GM19455 (cell line): ENCODE data around the gene PCSK1N.
"Not testable (repeated sequence)": the region's sequence is repeated elsewhere in the genome, so short reads cannot be mapped to it uniquely, and the experiment has no call there.

Experiments used
- ATAC-seq: cut with Tn5 transposase; IDR thresholded peaks from one replicate; pipeline ENCODE4 v1.9.1; 2021; ENCODE audit not compliant: unreplicated experiment

PCSK1N gene

GRCh38 chrX:48835524-48836329 lies at the start of gene PCSK1N:
PCSK1N (minus strand) TSS chrX:48835610; CDS start chrX:48835532, 78 bp downstream.
- ATAC-seq: no peak

DNA sequence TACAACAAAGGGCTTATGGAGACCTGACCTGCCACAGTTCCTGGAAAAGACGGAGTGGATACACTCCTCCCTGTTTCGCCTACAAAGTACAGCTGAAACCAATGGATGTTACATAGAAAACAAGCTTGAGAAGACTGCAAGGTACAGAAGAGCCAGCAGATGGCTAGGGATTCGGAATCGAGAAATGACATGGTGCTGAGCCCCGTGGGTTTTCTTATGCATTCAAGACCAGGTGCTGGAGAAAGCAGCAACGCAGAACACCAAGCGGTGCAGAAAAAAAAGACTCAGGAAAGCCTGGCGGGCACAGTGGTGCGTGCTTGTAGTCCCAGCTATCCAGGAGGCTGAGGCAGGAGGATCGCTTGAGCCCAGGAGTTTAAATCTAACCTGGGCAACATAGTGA lies 48.3 kb upstream of the PCSK1N start:
- ATAC-seq: no peak

- not testable (repeated sequence) for ATAC-seq
Measured at GRCh38 chrX:48876944-48877343, 41.5 kb upstream of the PCSK1N start.

DNA sequence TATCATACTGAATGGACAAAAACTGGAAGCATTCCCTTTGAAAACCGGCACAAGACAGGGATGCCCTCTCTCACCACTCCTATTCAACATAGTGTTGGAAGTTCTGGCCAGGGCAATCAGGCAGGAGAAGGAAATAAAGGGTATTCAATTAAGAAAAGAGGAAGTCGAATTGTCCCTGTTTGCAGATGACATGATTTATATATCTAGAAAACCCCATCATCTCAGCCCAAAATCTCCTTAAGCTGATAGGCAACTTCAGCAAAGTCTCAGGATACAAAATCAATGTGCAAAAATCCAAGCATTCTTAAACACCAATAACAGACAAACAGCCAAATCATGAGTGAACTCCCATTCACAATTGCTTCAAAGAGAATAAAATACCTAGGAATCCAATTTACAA lies 36.6 kb upstream of the PCSK1N start:
- not testable (repeated sequence) for ATAC-seq

GRCh38 chrX:48864210-48864609 lies 28.8 kb upstream of the PCSK1N start:
- ATAC-seq: no peak

DNA sequence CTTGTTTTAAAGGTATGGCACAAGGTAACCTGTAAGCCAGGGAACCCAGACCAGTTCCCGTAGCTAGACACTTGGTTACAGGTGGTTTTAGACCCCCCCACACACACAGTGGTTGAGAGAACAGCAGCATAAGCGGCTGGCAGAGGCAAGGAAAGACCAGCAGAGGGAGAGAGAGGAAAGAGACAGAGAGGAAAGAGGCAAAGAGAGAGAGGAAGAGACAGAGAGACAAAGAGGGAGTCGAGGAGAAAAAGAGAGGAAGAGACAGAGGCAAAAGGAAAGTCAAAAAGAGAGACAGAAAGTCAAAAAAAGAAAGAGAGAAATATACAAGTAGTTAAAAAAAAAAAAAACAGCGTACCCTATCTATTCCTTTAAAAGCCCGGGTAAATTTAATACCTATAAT lies 19.5 kb upstream of the PCSK1N start:
- ATAC-seq: no peak

DNA sequence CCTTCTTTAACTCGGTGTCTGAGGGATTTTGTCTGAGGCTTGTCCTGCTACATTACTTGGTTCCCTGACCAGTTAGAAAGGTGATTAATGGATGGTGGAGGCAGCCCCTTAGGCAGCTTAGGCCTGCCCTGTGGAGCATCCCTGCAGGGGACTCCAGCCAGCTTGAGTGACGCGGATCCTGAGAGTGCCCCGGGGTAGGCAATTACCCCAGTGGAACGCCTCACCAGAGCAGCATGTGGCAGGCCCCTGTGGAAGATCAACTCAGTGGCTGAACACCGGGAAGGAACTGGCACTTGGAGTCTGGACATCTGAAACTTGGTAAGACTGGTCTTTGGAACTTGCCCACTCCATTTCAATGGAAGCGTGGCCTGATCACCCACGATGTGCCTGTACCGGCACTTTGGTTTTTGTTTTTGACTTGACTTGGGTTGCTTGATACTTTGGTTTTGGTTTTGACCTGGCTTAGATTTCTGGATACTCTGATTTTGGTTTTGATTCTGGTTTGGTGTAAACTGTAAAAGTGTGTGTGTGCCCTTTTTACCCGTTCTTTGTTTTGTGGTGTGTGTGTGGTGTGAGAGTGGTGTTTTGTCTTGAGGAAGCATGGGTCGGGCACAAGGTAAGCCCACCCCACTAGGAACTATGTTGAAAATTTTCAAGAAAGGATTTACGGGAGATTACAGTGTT lies 18.9 kb upstream of the PCSK1N start:
- not testable (repeated sequence) for ATAC-seq

- ATAC-seq: not testable (repeated sequence)
Measured at GRCh38 chrX:48853494-48853893, 18.1 kb upstream of the PCSK1N start.

DNA sequence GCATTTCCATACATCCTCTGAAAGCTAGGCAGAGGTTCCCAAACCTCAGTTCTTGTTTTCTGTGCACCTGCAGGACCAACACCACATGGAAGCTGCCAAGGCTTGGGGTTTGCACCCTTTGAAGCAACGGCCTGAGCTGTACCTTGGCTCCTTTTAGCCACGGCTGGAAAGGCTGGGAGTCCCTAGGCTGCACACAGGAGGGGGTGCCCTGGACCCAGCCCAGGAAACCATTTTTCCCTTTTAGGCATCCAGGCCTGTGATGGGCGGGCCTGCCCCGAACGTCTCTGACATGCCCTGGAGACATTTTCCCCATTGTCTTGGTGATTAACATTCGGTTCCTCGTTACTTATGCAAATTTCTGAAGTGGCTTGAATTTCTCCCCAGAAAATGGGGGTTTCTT lies 17.4 kb upstream of the PCSK1N start:
- ATAC-seq: no peak

DNA sequence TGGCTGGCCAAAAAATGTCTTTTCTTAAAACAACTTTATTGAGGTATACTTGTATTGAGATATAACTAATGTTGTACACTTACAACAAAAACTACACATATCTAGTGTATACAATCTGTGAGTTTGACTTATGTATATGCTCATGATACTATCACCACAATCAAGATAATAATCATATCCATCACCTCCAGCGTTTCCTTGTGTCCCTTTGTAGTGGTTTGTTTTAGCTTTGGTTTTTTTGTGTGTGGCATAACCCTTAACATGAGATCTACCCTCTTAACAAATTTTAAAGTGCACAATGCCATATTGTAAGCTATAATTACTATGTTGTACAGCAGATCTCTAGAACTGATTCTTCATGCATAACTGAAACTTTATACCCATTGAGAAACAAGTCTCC lies 13.4 kb upstream of the PCSK1N start:
- no peak for ATAC-seq

- no peak for ATAC-seq
Measured at GRCh38 chrX:48839686-48840085, 4.3 kb upstream of the PCSK1N start.

DNA sequence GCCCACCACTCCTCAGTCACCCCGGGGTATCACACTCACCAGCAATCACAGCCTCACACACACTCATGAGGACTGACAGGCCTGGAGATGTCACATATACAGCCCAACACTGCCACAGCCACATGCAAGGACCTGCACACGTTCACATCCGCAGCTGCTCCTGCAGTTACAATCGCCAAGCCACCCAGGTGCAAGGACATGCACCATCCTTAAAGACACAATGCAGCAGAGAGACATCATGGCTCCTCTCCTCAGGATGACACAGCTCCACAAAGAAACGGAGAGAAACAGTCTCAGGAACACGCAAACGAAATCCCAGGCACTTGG lies 1.1 kb downstream of the PCSK1N start:
- no peak for ATAC-seq

GRCh38 chrX:48833542-48834138 lies 1.8 kb downstream of the PCSK1N start:
- no peak for ATAC-seq

DNA sequence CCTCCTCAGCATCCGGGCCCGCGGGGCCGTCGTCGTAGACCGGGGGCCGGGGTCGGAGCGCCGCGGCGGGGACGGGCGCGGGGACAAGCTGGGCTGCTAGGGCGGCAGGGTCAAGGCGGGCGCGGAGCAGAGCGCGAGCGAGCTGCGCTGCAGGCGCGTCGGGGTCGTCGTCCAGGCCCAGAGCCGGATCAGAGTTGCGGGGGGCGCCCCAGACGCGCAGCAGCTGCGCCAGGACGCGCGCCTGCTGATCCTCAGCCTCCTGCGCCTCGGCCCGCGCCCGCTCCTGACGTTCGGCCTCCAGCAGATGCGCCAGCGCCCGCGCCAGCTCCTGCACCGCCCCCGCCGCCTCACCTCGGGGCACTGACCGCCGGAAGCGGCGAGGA lies 3.5 kb downstream of the PCSK1N start:
- no peak for ATAC-seq

- ATAC-seq: no peak
Measured at GRCh38 chrX:48831136-48831908, 4.1 kb downstream of the PCSK1N start.

DNA sequence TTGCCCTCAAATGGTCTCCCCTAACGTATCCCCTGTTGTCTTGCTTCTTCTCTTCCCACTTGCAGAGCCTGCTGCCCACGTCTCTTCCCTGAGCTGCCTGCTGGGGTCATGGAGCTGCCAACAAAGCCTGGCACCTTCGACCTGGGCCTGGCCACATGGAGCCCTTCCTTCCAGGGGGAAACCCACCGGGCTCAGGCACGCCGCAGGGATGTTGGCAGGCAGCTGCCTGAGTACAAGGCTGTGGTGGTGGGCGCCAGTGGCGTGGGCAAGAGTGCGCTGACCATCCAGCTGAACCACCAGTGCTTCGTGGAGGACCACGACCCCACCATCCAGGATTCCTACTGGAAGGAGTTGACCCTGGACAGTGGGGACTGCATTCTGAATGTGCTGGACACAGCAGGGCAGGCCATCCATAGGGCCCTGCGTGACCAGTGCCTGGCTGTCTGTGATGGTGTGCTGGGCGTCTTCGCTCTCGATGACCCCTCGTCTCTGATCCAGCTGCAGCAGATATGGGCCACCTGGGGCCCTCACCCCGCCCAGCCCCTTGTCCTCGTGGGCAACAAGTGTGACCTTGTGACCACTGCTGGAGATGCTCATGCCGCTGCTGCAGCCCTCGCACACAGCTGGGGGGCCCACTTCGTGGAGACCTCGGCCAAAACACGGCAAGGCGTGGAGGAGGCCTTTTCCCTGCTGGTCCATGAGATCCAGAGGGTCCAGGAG lies 6.2 kb downstream of the PCSK1N start:
- ATAC-seq: no peak

DNA sequence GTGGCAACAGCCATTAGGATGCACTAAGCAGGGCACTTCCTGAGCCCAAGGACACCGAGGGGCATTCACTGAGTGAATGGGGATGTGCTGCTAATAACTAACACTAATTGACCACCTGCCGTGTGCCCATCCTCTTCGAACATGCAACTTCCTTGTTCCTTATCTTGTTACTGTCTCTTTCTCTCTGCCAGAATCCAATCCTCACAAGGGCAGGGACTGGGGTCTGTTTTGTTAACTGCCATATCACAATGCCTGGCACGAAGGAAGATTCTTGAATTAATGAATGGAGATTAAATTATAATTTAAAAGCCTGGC lies 7.8 kb downstream of the PCSK1N start:
- no peak for ATAC-seq

- ATAC-seq: no peak
Measured at GRCh38 chrX:48826876-48827653, 8.3 kb downstream of the PCSK1N start.

GRCh38 chrX:48826135-48826875 lies 9.1 kb downstream of the PCSK1N start, which contains the start of gene ERAS:
ERAS (plus strand) TSS chrX:48826513; CDS start chrX:48829124, 2,611 bp downstream.
- ATAC-seq: no peak
